ENCODE results near the gene LSR. TPM values are rescaled to one million over a fixed set of nuclear protein-coding genes. Genes with fewer than 3 reads are reported as not detected.

Gene LSR
- total and polyA plus RNA-seq, 8 donors, result 50.6 to 130 (median 61.4) TPM

GRCh38 chr19:35264268-35265125 is 15.7 kb downstream of the LSR start:
- intact Hi-C loops (cut with DNase I), result no loop called here
- ATAC-seq, result no peak
- no peak overlapping the region for H3K4me3 ChIP-seq
- H3K36me3 ChIP-seq, result peaks cover 0 to 7% of the 10 kb centered on the region in 2 donors
- no peaks in the 10 kb centered on the region for H3K27me3 ChIP-seq
- no peaks in the 10 kb centered on the region for H3K9me3 ChIP-seq
- peaks cover 12 to 33% of the 10 kb centered on the region in 2 donors for H3K4me1 ChIP-seq
- no peak for TF ChIP-seq CTCF (IDR thresholded peaks at IDR 0.05)
- DNase-seq, result peak in 2 of 4 donors; percentile 22 to 26
- peak overlapping the region in 1 of 2 donors; percentile 16 for H3K27ac ChIP-seq

- Histone ChIP-seq H3K4me3 (no peak overlapping the region), H3K36me3 (peaks cover 0 to 13% of the 10 kb centered on the region in 2 donors), H3K27me3 (no peaks in the 10 kb centered on the region), H3K27ac (peak overlapping the region in 1 of 2 donors; percentile 16), H3K4me1 (peaks cover 15 to 41% of the 10 kb centered on the region in 2 donors), H3K9me3 (no peaks in the 10 kb centered on the region)
- intact Hi-C loops (cut with DNase I), result no loop called here
- TF ChIP-seq CTCF (IDR thresholded peaks at IDR 0.05), result no peak
- ATAC-seq (no peak), DNase-seq (peak in 2 of 4 donors; percentile 36 to 47)
Measured at GRCh38 chr19:35265126-35265899, 16.5 kb downstream of the LSR start.

GRCh38 chr19:35265900-35266519 is 17.2 kb downstream of the LSR start:
- H3K27me3 ChIP-seq, result no peaks in the 10 kb centered on the region
- peak in 2 of 4 donors; percentile 34 to 44 for DNase-seq
- no peaks in the 10 kb centered on the region for H3K9me3 ChIP-seq
- no peak for ATAC-seq
- peaks cover 0 to 20% of the 10 kb centered on the region in 2 donors for H3K36me3 ChIP-seq
- peaks cover 15 to 44% of the 10 kb centered on the region in 2 donors for H3K4me1 ChIP-seq
- no peak overlapping the region for H3K4me3 ChIP-seq
- TF ChIP-seq CTCF (IDR thresholded peaks at IDR 0.05), result no peak
- intact Hi-C loops (cut with DNase I), result no loop called here
- peak overlapping the region in 1 of 2 donors; percentile 16 for H3K27ac ChIP-seq

- no peaks in the 10 kb centered on the region for H3K27me3 ChIP-seq
- peak in 2 of 4 donors; percentile 49 to 82 for DNase-seq
- H3K9me3 ChIP-seq, result no peaks in the 10 kb centered on the region
- peak overlapping the region; percentile 59 to 80 for H3K4me3 ChIP-seq
- peaks cover 0 to 27% of the 10 kb centered on the region in 2 donors for H3K36me3 ChIP-seq
- peak overlapping the region; percentile 91 to 93 for H3K27ac ChIP-seq
- peak; percentile 1 for ATAC-seq
- intact Hi-C loops (cut with DNase I), result no loop called here
- TF ChIP-seq CTCF (IDR thresholded peaks at IDR 0.05), result no peak
- peaks cover 15 to 49% of the 10 kb centered on the region in 2 donors for H3K4me1 ChIP-seq
Measured at GRCh38 chr19:35266520-35267352, 17.9 kb downstream of the LSR start.
